Right hindlimb (tissue), 1 donor: ENCODE measurements around the gene OTOS.

Experiments
- DNase-seq: peaks from one replicate; pipeline ENCODE4 v3.0.0-alpha.2; 2018

OTOS gene

DNA sequence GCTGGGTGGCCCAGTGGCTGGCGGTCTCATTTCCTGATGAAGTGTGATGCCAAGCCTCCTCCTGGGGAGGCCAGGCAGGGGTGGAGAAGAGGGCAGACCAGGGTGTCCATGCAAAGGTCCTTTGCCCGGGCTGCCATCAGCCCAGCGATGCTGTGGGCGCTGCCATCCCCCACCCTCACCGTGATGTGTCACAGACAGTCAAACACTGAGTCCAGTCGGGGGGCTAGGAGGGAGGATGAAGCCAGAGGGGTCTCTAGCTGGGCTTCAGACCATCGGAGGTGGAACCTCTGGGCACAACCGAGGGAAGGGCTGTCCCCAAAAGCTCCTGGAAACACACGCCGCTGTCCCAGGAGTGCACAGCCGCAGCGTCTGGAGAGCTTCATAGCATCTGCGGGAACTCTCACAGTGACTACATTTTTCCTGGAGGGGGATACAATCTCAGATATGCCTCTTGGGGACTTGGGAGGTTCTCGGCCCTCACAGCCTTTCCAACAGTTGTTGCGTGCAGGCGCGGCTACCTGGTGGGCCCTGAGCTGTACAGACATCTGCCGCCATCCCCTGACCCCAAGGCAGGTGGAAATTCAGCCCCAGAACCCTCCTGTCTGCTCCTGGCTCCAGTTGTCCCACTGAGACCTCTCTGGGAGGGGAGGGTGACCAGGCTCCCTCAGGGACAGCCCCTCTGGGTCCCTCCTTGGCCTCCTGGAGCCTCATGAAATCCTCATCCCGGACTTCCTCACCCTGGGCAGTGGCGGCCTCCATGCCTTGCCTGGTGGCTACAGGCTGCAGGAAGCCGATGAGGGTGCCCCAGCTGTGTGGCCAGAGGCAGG, 26.5 kb upstream of the OTOS start:
- DNase-seq = peak; percentile 6

DNA sequence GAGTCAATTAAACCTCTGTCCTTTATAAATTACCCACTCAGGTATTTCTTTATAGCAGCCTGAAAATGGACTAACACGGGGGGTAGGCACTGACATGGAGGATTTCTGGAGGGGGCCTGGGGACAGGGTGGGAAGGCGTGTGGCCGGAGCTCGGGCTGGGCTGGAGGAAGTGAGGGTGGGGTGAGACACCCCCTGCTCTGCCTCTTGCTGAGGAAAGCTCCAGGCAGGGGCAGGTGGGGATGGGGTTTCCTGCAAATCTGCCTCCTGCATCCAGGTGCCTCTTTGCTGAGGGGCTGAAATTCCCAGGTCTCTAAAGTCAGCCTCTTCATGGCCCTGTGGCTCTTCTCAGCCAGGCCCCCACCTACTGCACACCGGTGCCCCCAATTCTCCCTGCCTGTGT, 25.7 kb upstream of the OTOS start:
- peak; percentile 1 for DNase-seq

DNA sequence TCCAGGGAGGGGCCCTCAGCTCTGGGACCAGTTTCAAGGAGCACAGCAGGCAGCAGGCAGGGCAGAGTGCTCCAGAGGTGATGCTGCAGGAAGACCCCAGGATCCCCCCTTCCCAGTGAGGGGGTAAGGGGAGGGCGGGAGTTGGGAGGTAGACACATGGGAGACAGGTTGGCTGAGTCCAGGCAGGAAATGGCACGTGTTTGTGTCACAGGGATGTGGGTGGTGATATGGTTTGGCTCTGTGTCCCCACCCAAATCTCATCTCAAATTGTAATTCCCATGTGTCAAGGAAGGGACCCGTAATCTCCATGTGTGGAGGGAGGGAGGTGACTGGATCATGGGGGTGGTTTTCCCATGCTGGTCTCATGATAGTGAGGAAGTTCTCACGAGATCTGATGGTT, 25.2 kb upstream of the OTOS start:
- DNase-seq = peak; percentile 3

DNA sequence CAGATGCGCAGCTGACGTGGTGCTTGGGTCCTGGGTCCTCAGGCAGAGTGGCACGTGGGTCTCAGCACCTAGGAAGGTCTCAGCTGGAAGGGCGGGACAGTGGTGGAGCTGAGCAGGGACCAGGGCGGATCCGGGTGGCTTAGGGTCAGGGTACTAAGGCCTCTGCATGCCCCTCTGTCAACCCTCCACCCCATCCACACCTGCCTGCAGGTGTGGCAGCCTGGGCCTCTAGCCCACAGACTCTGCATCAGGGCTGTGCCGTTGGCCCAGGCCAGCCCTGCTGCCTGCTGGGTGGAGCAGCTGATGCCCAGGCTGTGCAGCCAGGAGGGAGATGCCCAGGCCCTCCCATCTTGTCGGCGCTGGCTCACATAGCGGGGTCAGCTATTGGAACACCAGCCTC, 24.6 kb upstream of the OTOS start:
- peak; percentile 2 for DNase-seq

DNA sequence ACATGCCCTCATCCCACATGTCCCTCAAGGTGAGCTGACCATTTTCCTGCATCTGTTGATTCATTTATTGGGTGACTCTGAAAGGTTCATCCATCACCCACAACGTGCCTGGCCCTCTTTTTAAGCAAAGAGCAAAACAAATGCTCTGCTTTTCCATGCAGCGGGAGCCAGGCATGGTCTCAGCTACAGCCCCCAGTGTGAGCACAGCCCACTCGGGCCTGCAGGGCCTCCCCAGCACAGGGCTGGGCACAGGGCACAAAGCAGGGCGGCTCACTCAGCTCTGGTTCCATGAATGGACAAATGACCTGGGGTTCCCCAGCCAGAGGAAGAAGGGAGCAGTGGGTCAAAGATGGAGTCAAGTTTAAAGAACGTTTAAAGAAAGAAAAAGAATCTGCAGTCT, 24.1 kb upstream of the OTOS start:
- peak; percentile 4 for DNase-seq

DNA sequence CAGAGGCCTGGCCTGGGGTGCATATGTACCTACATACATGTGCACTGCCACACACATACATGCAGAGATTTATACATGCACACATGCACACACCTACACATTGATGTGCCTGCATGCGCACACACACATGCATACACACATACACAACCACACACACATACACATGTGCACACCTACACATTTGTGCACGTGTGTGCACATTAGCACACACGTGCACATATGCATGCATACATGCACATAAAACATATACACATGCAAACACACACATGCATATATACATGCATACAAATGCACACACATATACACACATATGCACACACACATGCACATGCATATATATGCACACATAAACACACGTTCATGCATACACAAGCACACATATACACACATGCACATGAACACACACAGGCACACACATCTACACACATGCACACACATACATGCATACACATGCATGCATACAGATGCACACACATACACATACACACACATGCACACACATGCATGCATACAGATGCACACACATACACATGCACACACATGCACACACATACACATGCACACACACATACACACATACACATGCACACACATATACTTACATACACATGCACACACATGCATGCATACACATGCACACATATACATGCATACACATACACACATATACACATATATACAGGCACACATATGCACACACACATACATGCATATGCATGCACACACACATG, 23.6 kb upstream of the OTOS start:
- DNase-seq = peak; percentile 3

DNA sequence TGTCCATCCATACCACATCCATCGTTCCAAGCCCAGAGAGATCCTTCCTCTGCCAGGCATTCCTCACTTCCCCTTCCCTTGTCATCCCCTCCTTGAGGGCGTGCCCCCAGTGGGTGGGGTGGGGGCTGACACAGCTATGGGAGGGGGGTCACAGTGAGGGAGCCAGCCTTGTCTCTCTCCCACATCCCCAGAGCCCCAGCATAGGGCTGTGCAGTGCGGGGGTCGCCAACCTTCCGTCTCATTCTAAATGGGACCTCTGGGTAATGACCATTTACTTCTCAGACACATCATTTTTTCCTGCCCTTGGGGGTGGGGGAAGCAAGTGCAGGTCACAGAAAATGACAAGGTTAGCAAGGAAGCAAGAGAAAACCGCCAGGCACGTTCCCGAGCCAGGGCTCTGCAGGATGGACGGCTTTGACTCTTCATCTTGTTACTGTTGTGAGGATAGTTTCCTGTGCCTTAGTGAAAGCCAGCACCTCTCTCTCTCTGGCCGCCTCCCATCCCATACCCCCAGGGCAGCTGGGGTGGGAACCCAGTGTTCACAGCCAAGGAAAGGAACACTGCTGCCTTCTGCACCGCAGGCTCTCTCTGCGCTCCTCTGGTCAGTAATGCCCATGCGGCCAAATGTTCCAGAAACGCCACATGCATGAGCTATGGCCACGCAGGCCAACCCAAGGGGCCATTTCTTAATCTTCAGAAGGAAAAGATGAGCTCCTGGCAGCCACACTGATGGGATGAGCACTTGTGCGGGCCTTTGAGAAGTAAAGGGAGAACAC, 22.7 kb upstream of the OTOS start:
- DNase-seq = no peak

DNA sequence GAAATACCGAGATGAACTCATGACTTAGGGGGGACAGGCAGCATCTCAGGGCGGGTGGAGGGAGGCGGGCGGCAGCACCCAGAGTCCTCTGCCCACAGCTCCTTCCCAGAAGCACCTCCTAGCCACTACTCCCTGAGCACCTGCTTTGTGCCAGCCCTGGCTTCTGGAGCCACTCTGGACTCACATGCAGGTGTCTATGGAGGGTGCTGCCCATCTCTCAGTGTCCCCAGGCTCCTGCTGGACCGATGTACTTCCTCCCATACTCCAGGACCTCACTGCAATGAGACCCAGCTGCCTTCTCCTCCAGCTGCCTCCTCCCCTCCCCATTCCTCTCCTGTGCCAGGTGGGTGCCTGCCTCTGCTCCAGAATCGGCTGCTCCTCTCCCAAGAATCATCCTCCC, 22.1 kb upstream of the OTOS start:
- DNase-seq = no peak

DNA sequence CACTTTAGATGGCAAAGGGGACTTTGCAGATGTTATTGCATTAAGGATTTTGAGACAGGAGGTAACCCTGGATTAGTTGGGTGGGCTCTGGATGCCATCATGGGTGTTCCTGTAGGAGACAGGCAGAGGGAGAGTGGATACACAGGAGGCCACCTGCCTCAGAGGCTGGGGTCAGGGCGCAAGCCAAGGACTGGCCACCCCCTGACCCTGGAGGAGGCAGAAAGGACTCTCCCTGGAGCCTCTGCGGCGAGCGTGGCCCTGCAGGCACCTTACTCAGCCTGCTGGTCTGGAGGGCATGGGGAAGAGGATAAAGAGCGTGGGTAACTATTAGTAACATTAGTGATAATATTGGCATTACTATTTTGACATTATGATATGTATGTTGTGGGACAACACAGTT, 21.6 kb upstream of the OTOS start:
- no peak for DNase-seq

DNA sequence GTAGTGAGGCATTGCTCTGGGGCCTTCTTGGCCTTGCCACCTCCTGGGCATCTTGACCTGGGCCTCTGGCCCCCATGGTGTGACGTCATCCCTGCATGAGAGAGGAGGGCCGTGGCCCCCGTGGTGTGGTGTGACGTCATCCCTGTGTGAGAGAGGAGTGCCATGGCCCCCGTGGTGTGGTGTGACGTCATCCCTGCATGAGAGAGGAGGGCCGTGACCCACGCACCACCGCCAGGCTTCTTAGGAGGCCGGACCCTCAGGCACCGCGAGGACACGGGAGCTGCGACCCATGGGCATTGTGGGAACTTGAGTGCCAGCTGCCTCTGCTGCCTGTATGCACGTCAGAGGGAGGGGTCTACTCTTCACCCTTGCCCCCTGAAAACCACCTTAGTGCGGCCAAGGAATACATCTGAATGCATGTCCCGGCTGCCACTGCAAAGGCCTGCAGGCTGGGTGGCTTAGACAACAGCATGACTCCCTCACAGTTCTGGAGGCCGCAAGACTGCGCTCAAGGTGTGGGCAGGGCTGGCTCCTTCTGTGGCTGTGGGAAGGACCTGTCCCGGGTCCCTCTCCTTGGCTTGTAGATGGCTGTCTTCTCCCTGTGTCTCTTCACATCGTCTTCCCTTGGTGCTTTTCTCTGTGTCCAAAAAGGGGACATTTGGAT, 20.8 kb upstream of the OTOS start:
- no peak for DNase-seq

DNA sequence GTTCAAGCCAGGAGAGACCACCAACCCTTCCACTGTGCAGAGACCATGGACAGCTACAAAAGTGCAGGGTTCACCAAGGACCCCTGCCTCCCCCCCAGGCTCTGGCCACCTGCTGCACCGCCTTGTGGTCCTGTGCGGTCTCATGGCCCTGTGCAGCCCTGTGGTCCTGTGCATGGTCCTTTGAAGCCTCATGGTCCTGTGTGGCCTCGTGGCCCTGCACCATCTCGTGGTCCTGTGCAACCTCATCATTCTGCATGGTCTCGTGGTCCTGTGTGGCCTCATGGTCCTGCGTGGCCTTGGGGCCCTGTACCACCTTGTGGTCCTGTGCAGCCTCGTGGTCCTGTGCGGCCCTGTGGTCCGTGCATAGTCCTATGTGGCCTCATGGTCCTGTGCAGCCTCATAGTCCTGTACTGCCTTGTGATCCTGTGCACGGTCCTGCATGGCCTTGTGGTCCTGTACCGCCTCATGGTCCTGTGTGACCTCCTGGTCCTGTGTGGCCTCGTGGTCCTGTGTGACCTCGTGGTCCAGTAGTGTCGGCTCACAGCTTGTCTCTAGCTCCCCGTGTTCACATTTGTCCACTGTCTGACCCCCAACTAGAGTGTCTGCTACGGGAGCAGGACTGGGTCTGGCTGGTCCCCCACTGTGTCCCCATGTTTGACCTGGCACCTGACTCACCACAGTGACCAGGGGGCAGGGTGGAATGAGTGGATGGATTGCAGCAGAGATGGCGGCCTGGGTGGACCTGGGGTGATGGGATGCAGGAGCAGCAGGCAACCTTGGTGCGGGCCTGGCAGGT, 20.0 kb upstream of the OTOS start:
- DNase-seq = no peak

DNA sequence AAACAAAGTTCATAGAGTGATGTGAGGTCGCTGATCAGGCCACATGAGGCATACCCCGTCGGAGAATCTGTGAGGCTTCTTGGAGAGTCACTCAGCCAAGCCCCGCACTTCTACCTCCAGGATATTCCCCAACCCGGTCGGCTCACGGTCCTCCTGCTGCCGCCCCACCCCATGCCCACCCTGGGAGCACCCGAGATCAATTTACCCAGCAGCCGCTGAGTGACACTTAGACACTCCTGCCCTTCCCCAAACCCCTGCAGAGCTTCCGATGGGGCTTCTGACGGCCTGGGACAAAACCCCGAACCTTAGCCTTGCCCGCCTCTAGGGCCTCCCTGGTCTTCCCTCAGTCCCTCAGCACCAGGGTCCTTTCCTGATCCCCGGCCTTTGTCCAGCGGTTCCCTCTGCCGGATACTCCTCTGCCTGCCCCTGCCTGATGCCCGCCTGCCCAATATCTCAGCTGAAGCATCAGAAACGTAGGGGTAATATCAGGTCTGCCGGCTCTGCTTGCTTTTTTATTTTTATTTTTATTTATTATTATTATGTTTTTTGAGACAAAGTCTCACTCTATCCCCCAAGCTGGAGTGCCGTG, 18.9 kb upstream of the OTOS start:
- DNase-seq = no peak

DNA sequence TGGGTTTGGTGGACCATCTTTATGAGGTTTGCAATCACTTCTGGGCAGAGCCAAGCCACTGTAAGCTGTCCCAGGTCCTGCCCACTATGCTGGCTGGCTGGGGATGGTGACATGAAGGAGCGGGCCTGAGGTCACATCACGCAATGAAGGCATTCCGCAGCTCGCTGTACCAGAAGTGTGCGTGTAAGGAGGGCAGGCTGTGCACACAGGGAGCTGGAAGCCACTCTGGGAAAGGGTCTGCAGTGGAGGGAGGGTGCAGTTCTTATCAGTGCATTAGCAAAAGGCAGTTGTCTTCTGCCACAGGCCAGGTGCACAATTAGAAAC, 16.7 kb upstream of the OTOS start:
- DNase-seq = no peak

DNA sequence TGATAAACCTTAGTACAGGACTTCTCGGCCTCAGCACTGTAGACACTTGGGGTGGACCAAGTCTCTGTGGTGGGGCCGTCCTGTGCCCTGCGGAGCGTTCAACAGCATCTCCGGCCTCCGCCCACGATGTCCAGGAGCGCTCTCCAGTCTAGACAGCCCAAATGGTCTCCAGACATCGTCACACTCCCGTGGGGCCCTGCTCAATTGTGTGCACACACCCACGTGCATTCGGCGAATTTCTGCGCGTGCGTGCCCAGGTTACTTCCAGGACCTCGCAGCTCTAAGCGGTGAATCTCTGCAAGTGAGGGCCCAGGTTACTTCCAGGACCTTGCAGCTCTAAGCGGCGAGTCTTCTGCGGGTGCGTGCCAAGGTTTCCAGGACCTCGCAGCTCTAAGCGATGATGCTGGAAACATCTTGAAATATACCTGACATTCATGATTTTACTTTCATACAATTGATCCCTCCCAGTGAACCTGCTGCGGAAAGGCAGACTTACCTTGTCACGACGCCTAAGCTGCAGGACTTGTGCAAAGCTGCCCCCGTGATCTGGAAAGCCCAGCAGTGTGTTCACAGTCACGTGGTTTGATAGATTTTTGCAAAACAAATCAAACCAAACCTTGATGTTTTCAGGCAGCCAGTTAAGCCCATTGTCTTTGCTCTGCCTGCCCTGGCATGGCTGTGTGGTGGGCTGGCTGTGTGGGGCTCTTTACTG, 16.1 kb upstream of the OTOS start:
- DNase-seq = no peak

DNA sequence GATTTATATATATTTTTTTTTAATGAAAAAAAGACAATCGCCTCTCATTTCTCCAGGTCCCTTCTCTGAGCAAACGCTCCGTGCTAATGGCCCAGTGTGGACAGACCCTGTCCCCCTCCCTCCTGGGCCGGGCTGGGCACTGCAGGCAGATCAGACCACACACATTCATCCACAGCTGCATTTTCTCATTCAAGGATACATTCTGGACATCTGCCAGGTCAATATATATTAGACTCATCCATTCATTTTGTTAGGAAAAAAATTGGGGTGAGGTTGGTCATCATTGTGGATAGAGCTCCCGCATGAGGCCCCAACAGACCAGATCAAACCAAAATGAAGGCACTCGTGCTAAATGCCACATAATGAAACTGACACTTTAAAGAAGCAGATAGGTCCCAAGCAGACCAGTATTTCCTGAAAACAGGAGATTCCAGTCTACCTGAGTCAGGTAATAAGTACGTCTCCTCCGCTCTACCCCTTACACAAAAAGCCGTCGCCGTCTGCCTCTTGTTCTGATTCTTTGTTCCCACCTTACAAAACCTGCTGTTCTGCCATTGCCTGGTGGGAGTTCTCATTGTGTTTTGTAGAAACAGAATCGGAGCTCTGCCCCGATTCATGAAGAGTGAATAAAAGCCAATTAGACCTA, 15.4 kb upstream of the OTOS start:
- no peak for DNase-seq

DNA sequence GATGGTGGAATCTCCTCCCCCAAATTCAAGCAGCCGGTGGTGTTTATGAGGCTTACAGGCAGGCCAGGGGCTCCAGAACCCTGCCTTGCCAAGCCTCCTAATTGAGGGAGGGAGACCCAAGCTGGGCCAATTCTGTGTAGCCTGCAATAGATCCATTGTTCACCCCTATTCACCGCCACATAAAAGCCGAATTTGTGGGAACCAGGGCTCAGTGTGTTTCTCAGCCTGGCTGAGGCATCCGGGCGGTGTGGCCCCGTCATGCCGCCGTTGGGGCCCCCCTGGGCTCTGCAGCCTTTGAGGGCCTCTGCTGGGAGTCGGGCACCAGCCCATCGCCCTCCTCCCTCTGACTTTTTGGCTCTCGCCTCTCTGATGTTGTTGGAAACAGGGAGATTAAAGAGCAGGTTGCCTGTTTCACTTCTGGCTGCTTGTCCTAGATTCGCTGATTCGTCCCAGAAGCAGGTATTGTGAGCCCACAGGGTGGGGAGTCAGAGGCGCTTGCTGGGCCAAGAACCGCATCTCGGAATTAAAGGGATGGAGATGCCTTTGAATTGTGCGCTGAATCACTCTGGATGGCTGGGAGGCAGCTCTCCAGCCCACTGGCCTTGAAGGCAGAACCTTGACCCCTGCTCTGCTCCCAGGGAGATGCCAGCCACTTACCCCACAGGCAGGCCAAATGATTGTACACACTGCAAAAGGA, 14.7 kb upstream of the OTOS start:
- no peak for DNase-seq

DNA sequence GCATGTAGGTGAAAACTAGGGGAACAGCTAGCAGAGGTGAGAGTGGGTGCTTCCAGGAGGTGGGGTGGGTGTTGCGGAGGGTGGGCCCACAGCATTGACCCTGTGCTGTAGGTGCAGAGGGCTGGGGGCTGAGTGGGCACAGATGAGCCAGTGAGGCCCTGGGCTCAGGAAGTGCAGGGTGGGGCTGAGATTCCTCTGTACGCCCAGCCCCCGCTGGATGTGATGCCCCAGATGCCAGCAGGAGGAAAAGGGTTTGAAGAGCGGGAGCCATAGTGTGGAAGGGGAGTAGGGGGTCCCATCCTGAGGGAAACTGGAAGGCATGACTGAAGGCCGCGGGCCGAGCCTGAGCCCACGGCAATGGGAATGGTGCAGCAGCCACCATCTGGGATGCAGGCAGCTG, 14.1 kb upstream of the OTOS start:
- DNase-seq = no peak

DNA sequence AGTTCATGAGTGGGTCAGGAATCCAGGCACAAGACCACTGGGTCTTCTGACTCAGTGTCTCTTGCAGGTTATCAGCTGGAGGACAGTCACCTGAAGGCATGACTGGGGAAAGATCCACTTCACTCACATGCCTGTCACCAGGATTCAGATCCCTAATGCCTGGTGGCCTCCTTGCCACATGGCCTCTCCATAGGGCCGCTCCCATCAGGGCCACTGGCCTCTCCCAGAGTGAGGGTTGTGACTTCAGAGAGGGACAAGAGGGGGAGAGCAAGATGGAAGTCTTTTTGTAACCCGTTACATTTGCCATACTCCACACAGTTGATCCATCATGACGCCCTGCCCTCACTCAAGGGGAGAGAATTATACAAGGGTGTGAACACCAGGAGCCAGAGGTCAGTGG, 13.0 kb upstream of the OTOS start:
- DNase-seq = no peak

DNA sequence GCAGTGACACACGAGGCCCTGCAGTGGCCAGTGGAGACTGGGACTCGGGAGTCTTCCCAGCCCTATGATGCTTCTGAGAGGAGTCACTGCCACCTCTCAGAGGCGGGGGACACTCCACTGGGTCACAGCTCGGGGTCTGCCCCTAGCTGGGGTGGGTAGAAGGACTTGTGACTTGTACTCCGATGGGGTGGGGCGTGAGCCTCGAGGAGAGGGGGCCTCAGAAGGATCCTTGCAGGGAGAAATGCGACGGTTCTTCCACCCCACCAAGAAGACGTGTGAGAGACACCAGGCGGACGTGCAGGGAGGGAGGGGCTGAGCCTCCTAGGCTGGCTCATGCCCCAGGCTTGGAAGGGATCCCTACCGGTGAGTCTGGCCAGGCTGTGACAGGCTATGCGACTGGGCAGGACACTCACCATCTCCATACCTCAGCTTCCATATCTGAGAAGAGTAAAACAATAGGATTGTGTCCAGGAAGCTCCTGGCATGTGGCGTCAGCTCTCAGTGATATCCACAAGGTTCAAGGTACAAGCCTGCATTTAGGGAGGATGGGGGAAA, 11.1 kb upstream of the OTOS start:
- DNase-seq = no peak
